Measurements from ENCODE around the gene MALRD1.

DNA sequence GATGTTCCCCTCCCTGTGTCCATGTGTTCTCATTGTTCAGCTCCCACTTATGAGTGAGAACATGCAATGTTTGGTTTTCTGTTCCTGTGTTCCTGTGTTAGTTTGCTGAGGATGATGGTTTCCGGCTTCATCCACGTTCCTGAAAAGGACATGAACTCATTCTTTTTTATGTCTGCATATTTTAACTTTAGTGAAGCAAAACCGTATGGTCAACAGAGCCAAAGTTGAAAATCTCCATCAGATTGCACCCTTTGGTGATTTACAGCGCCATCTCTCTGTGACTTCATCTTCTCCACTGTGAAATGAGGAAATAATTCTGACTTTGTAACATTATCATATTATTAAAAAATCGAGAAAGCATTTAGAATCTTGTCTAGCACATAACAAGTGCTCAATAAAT is 635.4 kb downstream of the MALRD1 start:
- TF ChIP-seq POLR2AphosphoS5 (IDR thresholded peaks at IDR 0.05; ENCODE audit: low read depth, low read length) (no peak), SIN3A (IDR thresholded peaks at IDR 0.05; ENCODE audit: borderline replicate concordance, insufficient read depth, low read length) (no peak), TAF1 (IDR thresholded peaks at IDR 0.05; ENCODE audit: borderline replicate concordance, insufficient read depth, low read length) (no peak)

Measured in PFSK-1 (cell line).